CD1c-positive myeloid dendritic cell (primary cell): ENCODE data around the gene NAGLU.

ENCODE experiments used
- DNase-seq: peaks from one replicate; pipeline ENCODE4 v3.0.0-alpha.2; 2016; ENCODE audit errors: extremely low spot score

The NAGLU gene

DNA sequence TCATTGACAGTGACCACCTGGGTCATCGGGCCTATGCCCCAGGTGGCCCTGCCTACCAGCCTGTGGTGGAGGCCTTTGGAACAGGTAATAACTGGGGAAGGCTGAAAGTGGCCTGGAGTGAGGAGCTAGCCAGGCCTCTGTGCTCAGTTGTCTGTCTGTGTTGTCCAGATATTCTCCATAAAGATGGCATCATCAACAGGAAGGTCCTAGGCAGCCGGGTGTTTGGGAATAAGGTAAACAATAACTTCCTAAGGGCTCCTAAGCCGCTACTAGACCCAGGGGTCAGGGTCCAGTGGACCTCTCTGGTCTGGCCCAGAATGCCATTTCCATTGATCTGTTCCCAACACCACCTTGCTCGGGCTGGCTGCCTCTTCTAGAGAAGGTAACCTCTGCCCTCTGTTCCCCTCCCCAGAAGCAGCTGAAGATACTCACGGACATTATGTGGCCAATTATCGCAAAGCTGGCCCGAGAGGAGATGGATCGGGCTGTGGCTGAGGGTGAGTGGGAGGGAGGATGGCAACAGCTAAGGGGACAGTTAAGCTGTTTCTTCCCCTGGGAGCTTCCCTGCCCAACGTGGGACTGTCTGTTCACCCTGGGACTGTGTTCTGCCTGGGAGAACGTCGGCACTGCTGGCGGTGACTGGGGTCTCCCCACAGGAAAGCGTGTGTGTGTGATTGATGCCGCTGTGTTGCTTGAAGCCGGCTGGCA lies 28.9 kb downstream of the NAGLU start:
- DNase-seq: no peak

DNA sequence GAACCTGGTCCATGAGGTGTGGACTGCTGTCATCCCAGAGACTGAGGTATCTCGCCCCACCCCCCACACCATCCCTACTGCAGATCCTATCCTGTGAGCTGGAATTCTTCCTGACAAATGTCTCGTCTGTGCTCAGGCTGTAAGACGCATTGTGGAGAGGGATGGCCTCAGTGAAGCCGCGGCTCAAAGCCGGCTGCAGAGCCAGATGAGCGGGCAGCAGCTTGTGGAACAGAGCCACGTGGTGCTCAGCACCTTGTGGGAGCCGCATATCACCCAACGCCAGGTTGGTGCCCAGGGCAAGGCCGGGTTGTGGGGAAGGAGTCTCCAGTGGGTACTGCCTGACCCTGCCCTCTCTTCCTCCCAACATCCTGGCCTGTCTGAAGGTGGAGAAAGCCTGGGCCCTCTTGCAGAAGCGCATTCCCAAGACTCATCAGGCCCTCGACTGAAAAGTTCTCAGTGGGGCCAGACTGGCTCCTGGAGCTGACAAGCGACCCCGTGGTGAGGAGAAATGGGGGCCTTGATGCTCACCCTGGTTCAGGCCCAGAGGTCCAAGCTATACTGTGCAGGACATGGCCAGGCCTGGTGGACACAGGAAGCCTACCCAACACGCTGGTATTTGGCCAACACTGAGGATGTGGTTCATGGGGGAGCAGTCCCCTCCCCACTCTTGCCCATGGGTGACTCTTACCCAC lies 29.6 kb downstream of the NAGLU start:
- no peak for DNase-seq

DNA sequence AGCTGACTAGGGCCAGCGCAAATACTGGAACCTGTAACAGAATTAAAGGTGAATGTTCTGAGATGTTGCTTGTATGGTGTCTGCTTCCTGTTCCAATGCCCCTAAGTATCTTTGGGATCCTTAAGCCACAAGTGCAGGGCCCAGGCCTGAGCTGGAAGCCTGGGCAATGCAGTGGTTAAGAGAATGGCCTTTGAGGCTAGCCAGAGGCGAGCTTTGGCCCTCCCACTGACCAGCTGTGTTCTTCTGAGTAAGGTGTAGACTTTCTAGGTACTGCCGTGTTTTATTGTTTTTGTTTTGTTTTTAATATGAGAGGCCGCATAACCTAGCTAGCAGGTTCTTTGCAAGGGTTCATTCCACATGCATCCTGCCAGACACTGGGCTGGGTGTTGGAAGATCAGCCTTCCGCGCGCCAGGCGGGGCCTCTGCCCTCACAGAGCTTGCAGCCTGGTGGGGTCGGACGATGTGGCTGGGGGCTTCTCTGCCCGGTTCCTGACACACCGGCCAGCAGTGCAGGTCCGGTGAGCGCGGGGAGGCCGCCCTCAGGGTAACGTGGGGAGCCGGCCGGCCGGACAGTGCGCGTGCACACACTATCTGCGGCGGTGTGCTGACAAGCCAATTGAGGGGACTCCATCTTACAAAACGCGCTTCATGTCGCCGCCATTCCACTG lies 30.3 kb downstream of the NAGLU start:
- DNase-seq: no peak

DNA sequence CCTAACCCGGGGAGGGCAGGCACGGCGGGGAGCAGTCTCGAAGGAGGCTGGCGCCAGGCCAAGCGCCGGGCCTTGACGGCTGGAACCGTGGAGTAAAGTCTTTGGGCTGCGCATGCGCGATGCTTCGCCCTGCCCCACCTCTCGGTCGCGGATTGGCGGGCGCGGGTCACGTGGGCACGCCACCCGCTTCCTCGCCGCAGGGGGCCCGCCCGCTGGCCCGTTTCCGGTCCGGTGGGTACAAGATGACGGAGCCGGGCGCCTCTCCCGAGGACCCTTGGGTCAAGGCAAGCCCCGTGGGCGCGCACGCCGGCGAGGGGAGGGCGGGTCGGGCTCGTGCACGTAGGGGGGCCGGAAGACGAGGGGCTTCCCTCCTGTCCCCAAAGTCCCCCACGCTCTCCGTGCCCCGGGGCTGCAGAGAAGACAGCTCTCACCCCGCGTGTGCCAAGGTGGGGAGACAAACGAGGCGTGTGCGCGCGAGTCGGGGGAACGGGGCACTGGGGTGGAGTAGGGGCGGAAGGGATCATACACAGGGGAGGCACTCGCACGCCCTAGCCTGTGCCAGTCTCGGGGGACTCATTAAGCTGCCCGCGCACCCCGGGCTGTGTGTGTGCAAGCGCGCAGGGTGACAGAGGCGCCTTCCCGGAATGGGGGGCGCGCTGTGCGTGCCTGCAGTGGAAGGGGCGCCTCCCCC lies 31.0 kb downstream of the NAGLU start, which contains the start of gene MLX:
Gene MLX, plus strand, starts transcription at position 218 of the 691 bp plus-strand sequence. Its CDS starts 25 bp downstream, at position 243.
- peak; percentile 97 for DNase-seq

DNA sequence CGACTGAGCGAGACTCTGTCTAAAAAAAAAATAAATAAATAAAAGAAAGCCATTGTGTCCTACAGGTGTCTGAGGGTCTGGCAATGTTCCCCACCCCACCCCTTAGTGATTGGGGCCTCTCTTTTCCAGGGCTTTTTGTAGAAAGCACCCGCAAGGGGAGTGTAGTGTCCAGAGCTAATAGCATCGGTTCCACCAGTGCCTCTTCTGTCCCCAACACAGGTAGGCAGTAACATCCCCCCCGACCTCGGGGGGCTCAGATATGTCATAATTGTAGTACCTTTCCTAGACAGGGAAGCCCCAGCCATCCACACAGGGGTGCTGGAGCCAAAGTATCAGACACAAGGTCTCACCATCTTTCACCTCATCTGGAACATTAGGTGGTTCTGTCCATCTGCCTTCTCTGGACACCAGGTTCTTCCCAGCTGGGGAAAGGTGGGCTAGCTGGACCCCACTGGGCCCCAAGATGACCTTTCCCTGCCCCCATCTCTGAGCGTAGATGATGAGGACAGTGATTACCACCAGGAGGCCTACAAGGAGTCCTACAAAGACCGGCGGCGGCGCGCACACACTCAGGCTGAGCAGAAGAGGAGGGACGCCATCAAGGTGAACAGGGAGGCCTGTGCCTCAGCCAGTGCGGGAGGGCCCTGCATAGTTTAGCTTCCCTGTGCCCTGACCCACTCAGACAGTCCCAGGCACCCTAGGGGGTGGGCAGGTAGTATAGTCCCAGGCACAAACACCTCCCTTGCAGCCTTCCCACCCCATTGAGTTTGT lies 32.5 kb downstream of the NAGLU start:
- no peak for DNase-seq

DNA sequence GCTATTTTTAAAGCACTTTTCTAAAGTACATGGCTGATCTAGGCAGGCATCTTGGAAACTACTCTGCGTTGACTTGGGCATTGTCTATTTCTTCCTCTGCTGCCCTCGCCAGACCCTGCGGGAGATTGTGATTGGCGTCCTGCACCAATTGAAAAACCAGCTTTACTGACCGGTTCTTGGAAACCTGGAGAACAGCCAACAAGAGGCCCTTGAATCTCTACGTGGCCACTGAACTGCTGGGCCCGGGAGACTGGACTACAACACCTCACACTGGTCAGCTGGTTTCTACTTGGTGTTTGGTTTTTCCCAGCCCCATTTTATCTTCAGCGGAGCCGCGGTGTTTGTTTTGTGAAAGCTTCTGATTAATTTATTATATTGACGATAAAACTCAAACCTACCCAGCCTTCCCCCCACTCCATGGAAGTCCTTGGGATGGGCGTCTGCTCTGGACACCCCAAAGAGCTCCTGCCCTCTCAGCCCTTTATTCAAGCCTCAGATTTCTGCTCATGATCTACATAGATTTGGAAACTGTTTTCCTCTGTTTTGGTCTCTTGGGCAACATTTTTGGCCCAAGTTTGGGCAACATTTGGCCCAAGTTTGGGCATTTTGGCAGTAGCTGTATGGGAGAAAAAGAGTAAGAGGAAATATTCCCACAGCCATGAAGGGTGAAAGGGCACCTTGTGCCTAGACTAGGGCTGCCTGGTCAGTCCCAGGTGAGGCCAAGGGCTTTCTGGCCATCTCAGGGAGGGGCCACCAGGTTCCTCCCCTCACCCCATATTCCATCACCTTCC lies 35.6 kb downstream of the NAGLU start:
- DNase-seq: no peak

DNA sequence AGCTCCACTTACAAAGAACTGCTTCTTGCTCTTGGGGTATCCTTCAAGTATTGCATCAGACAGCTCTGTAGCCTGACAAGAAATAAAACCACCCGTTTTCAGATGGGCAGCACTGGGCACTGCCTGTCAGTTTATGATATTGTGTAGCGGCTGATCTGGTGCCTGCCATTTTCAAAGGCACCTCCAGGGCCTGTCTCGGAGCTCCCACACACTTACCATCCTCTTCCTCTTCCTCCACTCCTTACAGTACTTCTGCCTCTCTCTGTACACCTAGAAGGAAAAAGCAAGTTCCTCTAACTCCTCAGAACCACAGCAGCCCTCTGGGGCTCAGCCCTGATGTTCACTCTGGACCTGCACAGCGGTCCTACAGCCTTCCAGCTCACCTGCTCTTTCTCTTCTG lies 37.1 kb downstream of the NAGLU start:
- DNase-seq: no peak

DNA sequence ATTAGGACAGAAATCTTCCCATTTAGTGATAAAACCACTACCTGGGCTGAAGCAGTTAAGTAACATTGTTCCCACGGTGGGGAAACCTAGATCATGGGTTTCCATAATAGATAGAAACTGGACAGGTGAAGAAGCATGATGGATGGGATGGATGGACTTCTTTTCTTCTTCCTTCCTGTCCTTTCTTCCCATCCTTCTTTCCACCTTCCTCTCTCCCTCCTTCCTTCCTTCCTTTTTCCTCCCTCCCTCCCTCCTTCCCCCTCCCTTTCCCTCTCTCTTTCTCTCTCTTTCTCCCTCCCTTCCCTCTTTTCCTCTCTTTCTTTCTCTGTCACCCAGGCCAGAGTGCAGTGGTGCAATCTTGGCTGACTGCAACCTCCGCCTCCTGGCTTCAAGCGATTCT lies 38.4 kb downstream of the NAGLU start:
- no peak for DNase-seq

DNA sequence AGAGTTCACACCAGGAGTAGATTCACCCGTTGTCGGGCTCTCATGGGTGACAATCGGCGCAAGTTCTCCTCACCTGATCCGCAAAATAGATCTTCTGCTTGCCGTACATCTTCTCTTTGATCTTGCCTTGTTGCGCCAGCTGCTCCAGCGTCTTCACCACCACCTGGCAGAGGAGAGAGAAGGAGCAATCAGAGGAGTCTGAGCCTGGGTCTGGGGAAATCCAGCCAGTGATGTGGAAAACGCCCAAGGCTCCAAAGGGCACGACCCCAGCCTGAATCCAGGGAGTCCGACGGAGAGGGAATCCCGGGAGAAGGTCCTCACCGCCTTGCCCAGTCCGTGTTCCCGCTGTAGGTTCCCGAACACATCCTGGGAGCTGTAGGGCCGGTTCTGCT lies 41.1 kb downstream of the NAGLU start:
- DNase-seq: no peak

DNA sequence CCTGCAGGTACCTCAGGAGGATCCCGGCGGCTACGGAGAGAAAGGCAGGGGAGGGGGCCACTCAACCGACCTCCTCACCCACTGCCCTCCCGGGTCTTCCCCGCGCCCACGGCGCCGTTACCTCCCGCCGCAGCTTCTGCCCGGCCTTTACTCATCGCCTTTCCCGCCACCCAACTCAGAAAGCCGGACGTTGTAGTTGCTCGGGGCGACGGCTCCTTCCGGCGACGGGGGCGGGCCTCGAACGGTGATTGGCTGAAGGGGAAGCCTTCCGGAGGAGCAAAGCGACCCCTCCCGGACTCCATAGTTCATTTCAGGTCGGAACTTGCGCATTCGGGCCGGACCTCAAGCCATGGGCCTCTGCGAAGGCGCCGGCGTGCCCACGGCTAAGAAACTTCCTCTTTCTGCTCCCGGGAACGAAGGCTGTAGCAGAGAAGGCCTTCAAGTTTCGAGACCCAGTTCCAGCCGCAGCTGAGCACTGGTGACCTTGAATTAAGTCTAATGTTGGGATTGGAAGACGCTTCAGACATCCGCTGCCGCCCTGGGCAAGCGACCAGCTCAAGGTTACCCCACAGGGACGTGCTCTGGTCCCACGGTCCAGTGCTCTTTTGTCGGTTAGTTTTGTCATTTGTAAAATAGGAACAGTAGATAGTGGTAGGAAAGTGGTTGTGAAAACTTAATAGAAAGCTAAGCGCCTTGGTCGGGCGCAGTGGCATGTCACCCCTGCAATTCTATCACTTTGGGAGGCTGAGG lies 41.7 kb downstream of the NAGLU start, which contains the start of gene PSMC3IP:
Gene PSMC3IP, minus strand, starts transcription at position 198 of the 750 bp plus-strand sequence. Its CDS starts 43 bp downstream, at position 155.
- peak; percentile 97 for DNase-seq

DNA sequence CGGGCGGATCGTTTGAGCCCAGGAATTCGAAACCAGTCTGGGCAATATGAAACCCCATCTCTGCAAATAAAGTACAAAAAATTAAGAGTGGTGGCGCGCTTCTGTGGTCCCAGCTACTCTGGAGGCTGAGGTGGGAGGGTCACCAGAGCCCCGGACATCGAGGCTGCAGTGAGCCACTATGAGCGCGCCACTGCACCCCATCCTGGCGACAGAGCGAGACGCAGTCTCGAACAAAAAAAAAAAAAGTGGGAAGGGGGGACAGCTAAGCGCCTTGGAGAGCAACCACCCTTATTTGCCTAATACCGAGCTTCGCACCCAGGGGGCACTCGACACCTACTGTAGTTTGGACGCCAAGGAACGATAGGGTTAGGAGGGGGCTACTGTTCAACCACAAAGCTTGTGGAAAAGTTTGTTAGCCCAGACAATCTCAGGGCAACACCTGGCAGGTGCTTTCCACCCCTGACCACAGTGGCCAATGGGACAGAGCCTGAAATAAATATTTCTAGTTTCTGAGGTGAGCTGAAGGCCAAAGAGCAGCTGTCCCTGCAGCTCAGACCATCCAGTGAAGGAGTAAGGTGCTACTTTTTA lies 42.3 kb downstream of the NAGLU start:
- peak; percentile 59 for DNase-seq

DNA sequence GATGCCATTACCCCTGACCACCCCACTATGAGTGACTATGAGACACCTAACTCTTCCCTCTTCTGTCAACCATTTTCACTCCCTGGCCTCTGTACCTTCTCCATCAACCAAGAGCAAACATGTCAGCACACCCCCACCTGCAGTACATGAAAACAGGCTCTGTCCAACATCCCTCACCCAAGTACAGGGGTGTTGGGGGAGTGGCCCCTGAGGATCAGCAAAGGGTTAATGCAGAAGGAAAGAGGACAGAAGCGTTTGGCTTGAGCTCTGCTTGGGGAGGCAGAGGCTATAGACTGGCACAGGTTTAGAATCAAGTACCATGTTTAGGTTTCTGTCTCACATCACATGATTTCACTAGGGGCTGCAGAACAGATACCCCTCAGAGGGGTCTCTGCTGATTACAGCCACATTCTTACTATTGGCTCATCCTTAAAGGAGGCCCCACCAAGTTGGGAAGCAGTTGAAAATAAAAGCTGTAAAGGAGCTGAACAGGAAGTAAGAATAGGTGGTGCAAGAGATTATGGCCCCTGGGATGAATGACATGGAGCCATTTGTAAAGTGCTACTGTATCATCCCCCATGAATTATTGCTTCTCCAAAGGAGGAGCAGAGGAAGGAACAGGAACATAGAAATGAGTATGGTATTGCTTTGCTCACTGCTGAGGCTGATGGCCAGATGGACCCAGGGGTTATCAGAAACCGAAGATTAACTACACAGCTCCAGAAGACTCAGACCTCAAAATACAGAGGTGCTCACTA lies 43.9 kb downstream of the NAGLU start:
- DNase-seq: no peak

DNA sequence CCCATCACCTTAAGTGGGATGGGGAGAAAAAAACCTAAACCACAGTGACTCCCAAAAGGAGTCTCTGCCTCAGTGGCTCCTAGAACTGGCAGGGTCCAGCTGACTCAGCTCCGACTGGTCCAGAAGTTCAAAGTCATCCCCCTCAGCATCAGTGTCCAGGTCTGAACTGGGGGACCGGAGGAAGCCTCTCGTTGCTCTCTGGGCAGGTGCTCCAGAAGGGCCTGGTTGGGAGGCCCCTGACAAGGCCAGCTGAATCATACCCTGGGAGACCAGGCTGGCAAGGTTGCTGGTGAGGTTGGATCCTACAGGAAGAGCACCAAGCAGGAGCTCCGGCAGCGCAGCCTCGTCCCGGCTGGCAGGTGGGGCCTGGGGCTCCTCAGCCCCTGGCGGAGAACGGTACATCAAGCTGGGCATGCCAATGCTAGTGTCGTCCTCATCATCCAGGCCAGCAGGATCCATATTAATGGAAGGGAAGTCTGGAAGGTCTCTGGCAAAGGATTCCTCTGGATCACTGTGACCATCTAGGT lies 45.8 kb downstream of the NAGLU start:
- DNase-seq: no peak

DNA sequence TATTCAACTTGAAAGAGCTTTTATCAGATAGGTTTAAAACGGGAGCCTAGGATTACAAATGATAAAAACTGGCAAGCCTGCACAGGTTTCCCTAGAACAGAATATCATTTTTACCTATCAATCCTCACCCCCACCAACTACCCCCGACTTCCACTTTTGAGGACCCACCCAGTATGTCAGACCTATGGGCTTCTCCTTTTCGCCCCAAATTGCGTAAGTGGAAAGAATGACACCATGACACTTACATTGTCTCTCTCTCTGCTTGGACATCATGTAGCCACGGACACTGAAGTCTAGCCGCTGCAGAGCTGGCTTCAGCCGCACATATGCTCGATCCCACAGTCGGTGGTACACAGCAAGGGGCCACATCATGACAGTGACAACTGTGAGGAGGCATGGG lies 48.8 kb downstream of the NAGLU start:
- DNase-seq: peak; percentile 64

DNA sequence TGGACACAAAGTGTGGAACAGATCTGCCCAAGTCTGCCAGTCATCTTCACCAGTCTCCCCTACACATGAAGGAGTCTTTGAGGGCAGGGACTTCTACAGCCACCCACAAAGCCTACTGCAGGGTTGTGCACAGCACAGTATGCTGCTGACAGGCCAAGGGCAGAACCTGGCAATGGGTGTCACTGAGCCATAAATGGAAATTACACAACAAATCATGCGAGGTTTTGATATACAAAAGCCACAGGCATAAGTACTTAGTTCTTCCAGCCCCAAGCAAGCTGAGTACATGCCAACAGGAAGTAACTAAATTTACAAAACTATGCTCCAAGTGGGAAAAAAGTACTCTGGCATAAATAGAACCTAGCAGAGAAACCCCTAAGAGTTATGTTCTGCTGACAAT lies 49.3 kb downstream of the NAGLU start:
- DNase-seq: peak; percentile 29

DNA sequence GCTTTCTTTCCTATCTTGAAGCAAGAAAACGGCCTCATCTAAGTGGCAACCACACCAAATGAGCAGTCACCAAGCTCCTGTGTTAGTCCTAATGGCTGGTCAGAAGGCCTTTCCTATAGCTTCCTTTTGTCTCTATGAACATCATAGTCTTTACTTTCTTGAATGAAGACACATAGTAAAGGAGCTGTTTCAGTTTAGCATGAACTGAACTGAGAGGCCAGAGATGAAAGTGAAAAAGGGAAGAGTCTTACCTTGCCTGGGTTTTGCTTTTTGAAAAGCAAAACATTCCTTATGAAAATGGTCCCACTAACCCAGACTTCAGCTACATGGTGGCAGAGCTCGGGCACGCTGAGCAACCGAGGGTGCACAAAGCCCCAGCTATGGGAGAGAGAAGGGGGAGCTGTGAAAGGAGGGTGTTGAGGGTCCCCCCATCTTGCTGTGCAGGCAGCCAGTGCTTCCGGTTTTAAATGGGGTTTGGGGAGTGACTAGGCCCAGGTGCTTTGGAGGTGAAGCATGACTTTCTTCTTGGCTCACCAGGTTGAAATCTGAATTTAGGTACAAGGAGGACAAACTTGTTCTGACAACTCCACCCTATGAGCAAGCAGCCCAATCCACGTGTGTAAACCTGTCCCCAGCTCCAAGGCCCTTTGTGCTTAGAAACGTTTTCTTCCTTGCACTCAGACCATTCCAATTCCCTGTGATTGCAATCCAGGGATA lies 50.6 kb downstream of the NAGLU start:
- no peak for DNase-seq

DNA sequence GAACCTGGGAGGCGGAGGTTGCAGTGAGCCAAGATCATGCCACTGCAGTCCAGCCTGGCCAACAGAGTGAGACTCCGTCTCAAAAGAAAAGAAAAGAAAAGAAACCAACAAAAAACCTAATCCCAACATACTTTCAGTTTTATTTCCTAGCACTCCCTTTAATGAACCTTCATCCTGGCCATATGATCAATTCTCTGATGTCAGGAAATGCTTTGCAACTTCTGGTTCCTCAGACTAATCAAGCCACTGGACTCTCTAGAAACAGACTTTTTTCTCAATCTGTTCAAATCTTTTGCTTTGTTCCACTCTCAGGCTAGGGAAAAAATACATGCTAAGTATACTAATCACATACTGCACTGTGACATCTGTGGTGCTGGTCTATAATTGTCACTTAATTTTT lies 54.8 kb downstream of the NAGLU start:
- no peak for DNase-seq

DNA sequence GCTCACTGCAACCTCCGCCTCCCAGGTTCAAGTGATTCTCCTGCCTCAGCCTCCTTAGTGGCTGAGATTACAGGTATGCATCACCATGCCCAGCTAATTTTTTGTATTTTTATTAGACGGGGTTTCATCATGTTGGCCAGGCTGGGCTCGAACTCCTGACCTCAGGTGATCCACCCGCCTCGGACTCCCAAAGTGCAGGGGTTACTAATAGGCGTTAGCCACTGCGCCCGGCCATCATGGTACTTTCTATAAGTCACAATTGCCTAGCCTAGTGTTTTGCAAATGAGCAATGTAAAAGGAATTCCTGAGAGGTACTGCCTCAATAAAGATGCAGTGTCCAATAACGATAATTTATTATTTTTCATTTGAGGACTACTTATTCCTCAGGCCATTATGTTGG lies 55.4 kb downstream of the NAGLU start:
- DNase-seq: no peak
